GM12874 (cell line): ENCODE results near the gene CORIN.

Experiments
- TF ChIP-seq, protein P1 (sequence below): IDR thresholded peaks from 2 replicates; pipeline ENCODE4 v1.5.1; 2011; ENCODE audit warnings: low read depth, mild to moderate bottlenecking, control low read depth, low read length, moderate library complexity; ENCODE audit not compliant: insufficient read depth

The CORIN gene

GRCh38 chr4:47577779-47578553 is 259.9 kb downstream of the CORIN start:
- TF ChIP-seq, protein P1, sequence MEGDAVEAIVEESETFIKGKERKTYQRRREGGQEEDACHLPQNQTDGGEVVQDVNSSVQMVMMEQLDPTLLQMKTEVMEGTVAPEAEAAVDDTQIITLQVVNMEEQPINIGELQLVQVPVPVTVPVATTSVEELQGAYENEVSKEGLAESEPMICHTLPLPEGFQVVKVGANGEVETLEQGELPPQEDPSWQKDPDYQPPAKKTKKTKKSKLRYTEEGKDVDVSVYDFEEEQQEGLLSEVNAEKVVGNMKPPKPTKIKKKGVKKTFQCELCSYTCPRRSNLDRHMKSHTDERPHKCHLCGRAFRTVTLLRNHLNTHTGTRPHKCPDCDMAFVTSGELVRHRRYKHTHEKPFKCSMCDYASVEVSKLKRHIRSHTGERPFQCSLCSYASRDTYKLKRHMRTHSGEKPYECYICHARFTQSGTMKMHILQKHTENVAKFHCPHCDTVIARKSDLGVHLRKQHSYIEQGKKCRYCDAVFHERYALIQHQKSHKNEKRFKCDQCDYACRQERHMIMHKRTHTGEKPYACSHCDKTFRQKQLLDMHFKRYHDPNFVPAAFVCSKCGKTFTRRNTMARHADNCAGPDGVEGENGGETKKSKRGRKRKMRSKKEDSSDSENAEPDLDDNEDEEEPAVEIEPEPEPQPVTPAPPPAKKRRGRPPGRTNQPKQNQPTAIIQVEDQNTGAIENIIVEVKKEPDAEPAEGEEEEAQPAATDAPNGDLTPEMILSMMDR: no peak

GRCh38 chr4:47572981-47573380 is 264.9 kb downstream of the CORIN start:
- TF ChIP-seq, protein P1: no peak

GRCh38 chr4:47570816-47571215 is 267.1 kb downstream of the CORIN start:
- TF ChIP-seq, protein P1: no peak

DNA sequence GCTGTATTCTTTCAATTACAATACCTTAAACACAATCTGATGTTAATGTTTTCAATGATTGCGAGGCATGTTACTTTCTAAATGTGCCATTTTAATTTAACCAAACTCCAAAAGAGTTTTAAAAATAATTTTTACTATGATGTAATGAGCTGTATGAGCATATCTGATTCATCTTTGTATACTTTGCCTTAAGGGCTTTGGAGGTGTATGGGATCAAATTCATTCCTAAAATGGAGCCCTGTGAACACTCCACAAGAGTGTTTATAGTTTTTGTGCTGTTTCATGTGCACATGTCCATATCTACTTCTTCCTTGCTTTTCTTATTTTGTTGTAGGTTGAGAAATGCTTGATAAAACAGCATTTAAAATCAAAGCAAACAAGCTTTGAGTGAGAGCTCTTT is 270.4 kb downstream of the CORIN start:
- TF ChIP-seq, protein P1: no peak

DNA sequence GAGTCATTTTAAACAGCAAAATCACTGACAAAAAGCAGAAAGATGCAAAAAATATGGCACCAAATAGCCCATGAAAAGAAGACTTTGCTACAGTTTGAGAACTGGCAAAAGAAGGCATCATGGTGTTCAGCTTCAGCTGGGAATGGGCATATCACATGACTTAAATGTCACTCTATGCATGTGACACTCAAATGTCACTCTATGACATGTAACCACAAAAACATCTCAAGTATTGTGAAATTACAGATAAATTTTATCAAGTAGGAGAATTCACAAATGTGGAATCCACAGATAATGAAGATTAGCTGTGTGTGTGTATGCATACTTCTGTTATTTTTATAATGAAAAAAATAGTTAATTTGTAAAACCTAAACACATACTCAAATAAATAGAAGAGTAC is 270.9 kb downstream of the CORIN start:
- TF ChIP-seq, protein P1: no peak

GRCh38 chr4:47566566-47566965 is 271.3 kb downstream of the CORIN start:
- TF ChIP-seq, protein P1: no peak

DNA sequence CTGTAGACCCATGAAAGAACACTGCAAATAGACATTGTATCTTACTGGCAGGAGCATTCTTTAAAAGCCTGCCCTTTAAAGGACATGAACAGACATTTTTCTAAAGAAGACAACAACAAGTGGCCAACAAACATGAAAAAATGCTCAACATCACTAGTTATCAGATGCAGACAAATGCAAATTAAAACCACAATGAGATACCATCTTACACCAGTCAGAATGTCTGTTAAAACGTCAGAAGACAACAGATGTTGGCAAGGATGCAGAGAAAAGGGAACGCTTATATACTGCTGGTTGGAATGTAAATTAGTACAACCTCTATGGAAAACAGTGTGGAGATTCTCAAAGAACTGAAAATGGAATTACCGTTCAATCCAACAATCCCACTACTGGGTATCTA is 275.6 kb downstream of the CORIN start:
- TF ChIP-seq, protein P1: no peak
